Vagina (tissue), 2 donors: Measurements from ENCODE around the gene P2RX7. TPM values are rescaled to one million over a fixed set of nuclear protein-coding genes. Genes with fewer than 3 reads are reported as not detected.

Experiments used
- DNase-seq, 2 donors: peaks; one replicate each; pipeline ENCODE4 v3.0.0-alpha.2; 2017; ENCODE audit errors: extremely low spot score in 2 of 2
- H3K27ac ChIP-seq: fragments of 200-600 bp; sonication (generic); one replicate; pipeline ENCODE4 v1.5.1; 2019
- H3K27me3 ChIP-seq: fragments of 200-600 bp; sonication (generic); one replicate; pipeline ENCODE4 v1.5.1; 2019
- H3K36me3 ChIP-seq, 2 donors: fragments of 200-600 bp; sonication (generic); one replicate each; pipeline ENCODE4 v1.5.1; 2017 to 2019
- H3K4me1 ChIP-seq: fragments of 200-600 bp; sonication (generic); one replicate; pipeline ENCODE4 v1.5.1; 2019
- H3K4me3 ChIP-seq, 2 donors: fragments of 200-600 bp; sonication (generic); 1 replicate in 1 of 2; 2 replicates in 1 of 2; pipeline ENCODE4 v1.5.1; 2016 to 2019
- H3K9me3 ChIP-seq: fragments of 200-600 bp; sonication (generic); one replicate; pipeline ENCODE4 v1.5.1; 2019
- POLR2A ChIP-seq, 2 donors: fragments of 450-650 bp; IDR thresholded peaks; one replicate each; pipeline ENCODE4 v1.6.1; 2017; ENCODE audit warnings: antibody characterized with exemption in 2 of 2, mild to moderate bottlenecking in 2 of 2, moderate library complexity in 2 of 2
- POLR2AphosphoS5 ChIP-seq, 2 donors: sonication (generic); formaldehyde crosslinking; IDR thresholded peaks; one replicate each; pipeline ENCODE4 v1.9.0; 2017; ENCODE audit warnings: antibody characterized with exemption in 2 of 2, mild to moderate bottlenecking in 2 of 2, low read depth in 1 of 2; ENCODE audit not compliant: insufficient read depth in 1 of 2
- intact Hi-C: fragments of 100-400 bp; cut with DNase I; formaldehyde crosslinking; loops from one replicate; pipeline ENCODE4 v1.15.1; 2023
- total RNA-seq: library from RNA; depleted of rRNA; stranded (reverse); fragments of >200 nt; gene quantifications from one replicate; pipeline ENCODE4 v1.2.3, GENCODE V29; 2016
- TF ChIP-seq, protein P1 (sequence below), 3 experiments: fragments of 450-650 bp in 2 of 3; fragments of 200-600 bp in 1 of 3; sonication (generic) in 1 of 3; IDR thresholded peaks; one replicate each; pipeline ENCODE4 v1.5.1; 2017 to 2019; ENCODE audit warnings: antibody characterized with exemption in 3 of 3, mild to moderate bottlenecking in 2 of 3, moderate library complexity in 2 of 3

Gene P2RX7
- total RNA-seq, 1 donor from 2014 or later = 8.6 TPM

- TF ChIP-seq POLR2A (IDR thresholded peaks at IDR 0.05) (no peak), POLR2AphosphoS5 (IDR thresholded peaks at IDR 0.05; ENCODE audit: insufficient read depth in 1 of 2, low read depth in 1 of 2) (no peak)
- TF ChIP-seq, protein P1, sequence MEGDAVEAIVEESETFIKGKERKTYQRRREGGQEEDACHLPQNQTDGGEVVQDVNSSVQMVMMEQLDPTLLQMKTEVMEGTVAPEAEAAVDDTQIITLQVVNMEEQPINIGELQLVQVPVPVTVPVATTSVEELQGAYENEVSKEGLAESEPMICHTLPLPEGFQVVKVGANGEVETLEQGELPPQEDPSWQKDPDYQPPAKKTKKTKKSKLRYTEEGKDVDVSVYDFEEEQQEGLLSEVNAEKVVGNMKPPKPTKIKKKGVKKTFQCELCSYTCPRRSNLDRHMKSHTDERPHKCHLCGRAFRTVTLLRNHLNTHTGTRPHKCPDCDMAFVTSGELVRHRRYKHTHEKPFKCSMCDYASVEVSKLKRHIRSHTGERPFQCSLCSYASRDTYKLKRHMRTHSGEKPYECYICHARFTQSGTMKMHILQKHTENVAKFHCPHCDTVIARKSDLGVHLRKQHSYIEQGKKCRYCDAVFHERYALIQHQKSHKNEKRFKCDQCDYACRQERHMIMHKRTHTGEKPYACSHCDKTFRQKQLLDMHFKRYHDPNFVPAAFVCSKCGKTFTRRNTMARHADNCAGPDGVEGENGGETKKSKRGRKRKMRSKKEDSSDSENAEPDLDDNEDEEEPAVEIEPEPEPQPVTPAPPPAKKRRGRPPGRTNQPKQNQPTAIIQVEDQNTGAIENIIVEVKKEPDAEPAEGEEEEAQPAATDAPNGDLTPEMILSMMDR (IDR thresholded peaks at IDR 0.05) = no peak
- DNase-seq = no peak
- Histone ChIP-seq H3K36me3 (peaks cover 0 to 5% of the 10 kb centered on the region in 2 donors), H3K4me3 (no peak overlapping the region), H3K27me3 (no peaks in the 10 kb centered on the region), H3K9me3 (no peaks in the 10 kb centered on the region), H3K4me1 (no peaks in the 10 kb centered on the region), H3K27ac (no peak overlapping the region)
- intact Hi-C loops = no loop called here
Observed at GRCh38 chr12:121184984-121185889, 52.6 kb downstream of the P2RX7 start.

GRCh38 chr12:121186826-121187225 lies 54.1 kb downstream of the P2RX7 start:
- TF ChIP-seq POLR2A (IDR thresholded peaks at IDR 0.05) (no peak), POLR2AphosphoS5 (IDR thresholded peaks at IDR 0.05; ENCODE audit: insufficient read depth in 1 of 2, low read depth in 1 of 2) (no peak)
- TF ChIP-seq, protein P1 (IDR thresholded peaks at IDR 0.05) = no peak
- Histone ChIP-seq H3K27me3 (no peaks in the 10 kb centered on the region), H3K27ac (no peak overlapping the region), H3K4me1 (peaks cover 6% of the 10 kb centered on the region), H3K9me3 (no peaks in the 10 kb centered on the region), H3K36me3 (peaks cover 0 to 5% of the 10 kb centered on the region in 2 donors), H3K4me3 (no peak overlapping the region)
- intact Hi-C loops = no loop called here
- DNase-seq = no peak

- Histone ChIP-seq H3K27ac (no peak overlapping the region), H3K4me3 (no peak overlapping the region), H3K4me1 (peaks cover 6% of the 10 kb centered on the region), H3K36me3 (peaks cover 0 to 5% of the 10 kb centered on the region in 2 donors), H3K9me3 (no peaks in the 10 kb centered on the region), H3K27me3 (no peaks in the 10 kb centered on the region)
- TF ChIP-seq POLR2AphosphoS5 (IDR thresholded peaks at IDR 0.05; ENCODE audit: insufficient read depth in 1 of 2, low read depth in 1 of 2) (no peak), POLR2A (IDR thresholded peaks at IDR 0.05) (no peak)
- TF ChIP-seq, protein P1 (IDR thresholded peaks at IDR 0.05) = no peak
- DNase-seq = no peak
- intact Hi-C loops = no loop called here
Observed at GRCh38 chr12:121187501-121187900, 54.8 kb downstream of the P2RX7 start.

GRCh38 chr12:121188227-121188626 lies 55.6 kb downstream of the P2RX7 start:
- no peaks in the 10 kb centered on the region for H3K9me3 ChIP-seq
- peaks cover 0 to 5% of the 10 kb centered on the region in 2 donors for H3K36me3 ChIP-seq
- peaks cover 6% of the 10 kb centered on the region for H3K4me1 ChIP-seq
- no peak overlapping the region for H3K4me3 ChIP-seq
- no peak for DNase-seq
- TF ChIP-seq POLR2A (IDR thresholded peaks at IDR 0.05) = no peak
- TF ChIP-seq POLR2AphosphoS5 (IDR thresholded peaks at IDR 0.05; ENCODE audit: insufficient read depth in 1 of 2, low read depth in 1 of 2) = no peak
- TF ChIP-seq, protein P1 (IDR thresholded peaks at IDR 0.05) = no peak
- intact Hi-C loops = no loop called here
- H3K27me3 ChIP-seq = no peaks in the 10 kb centered on the region
- no peak overlapping the region for H3K27ac ChIP-seq

DNA sequence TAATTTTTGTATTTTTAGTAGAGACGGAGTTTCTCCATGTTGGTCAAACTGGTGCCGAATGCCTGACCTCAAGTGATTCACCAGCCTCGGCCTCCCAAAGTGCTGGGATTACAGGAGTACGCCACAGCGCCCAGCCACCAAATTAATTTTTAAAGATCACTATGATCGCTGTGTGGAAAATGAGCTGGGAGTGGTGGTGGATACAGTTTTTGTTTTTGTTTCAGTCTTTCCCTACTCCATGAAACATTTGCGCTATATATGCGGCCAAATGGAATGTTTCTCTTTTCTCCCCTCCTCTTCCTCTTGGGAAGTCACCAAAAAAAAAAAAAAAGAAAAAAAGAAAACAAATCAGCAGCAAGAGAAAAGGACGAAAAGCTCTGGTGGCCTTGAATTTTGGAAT lies 56.5 kb downstream of the P2RX7 start:
- TF ChIP-seq, protein P1 (IDR thresholded peaks at IDR 0.05) = no peak
- no peak for TF ChIP-seq POLR2AphosphoS5 (IDR thresholded peaks at IDR 0.05; ENCODE audit: insufficient read depth in 1 of 2, low read depth in 1 of 2)
- no peak for TF ChIP-seq POLR2A (IDR thresholded peaks at IDR 0.05)
- Histone ChIP-seq H3K4me1 (peaks cover 6% of the 10 kb centered on the region), H3K27me3 (no peaks in the 10 kb centered on the region), H3K4me3 (no peak overlapping the region), H3K9me3 (no peaks in the 10 kb centered on the region), H3K36me3 (peaks cover 0 to 5% of the 10 kb centered on the region in 2 donors), H3K27ac (no peak overlapping the region)
- intact Hi-C loops = no loop called here
- DNase-seq = no peak
